Liver (tissue), 9 donors: ENCODE data around the gene HORMAD2. TPM values are rescaled to one million over a fixed set of nuclear protein-coding genes. Genes with fewer than 3 reads are reported as not detected.

Source experiments
- DNase-seq: peaks from one replicate; pipeline ENCODE4 v3.0.0-alpha.2; 2017; ENCODE audit warnings: low spot score
- H3K27ac ChIP-seq, 2 donors: one replicate each; pipeline ENCODE4 v1.7.0; 2013; ENCODE audit warnings: inconsistent platforms in 2 of 2, low read length in 2 of 2, control low read depth in 1 of 2, low read depth in 1 of 2, mild to moderate bottlenecking in 1 of 2
- H3K27me3 ChIP-seq, 4 donors: one replicate each; pipeline versions ENCODE4 v1.6.1 to v1.7.0; 2013; ENCODE audit warnings: low read length in 3 of 4, inconsistent platforms in 1 of 4, mild to moderate bottlenecking in 1 of 4, moderate library complexity in 1 of 4; ENCODE audit not compliant: control insufficient read depth in 4 of 4, insufficient read depth in 4 of 4
- H3K36me3 ChIP-seq, 4 donors: one replicate each; pipeline versions ENCODE4 v1.6.1 to v1.7.0; 2013; ENCODE audit warnings: low read length in 3 of 4, mild to moderate bottlenecking in 3 of 4, low read depth in 1 of 4, moderate library complexity in 1 of 4; ENCODE audit not compliant: control insufficient read depth in 4 of 4, insufficient read depth in 3 of 4
- H3K4me1 ChIP-seq, 4 donors: one replicate each; pipeline versions ENCODE4 v1.6.1 to v1.7.0; 2013; ENCODE audit warnings: low read length in 3 of 4, mild to moderate bottlenecking in 3 of 4, moderate library complexity in 1 of 4; ENCODE audit not compliant: control insufficient read depth in 4 of 4, insufficient read depth in 4 of 4
- H3K4me3 ChIP-seq, 3 donors: one replicate each; pipeline versions ENCODE4 v1.6.1 to v1.7.0; 2013; ENCODE audit warnings: low read length in 3 of 3, control low read depth in 1 of 3, low read depth in 1 of 3, mild to moderate bottlenecking in 1 of 3
- H3K9ac ChIP-seq, 2 donors: one replicate each; pipeline ENCODE4 v1.7.0; 2013; ENCODE audit warnings: low read length in 2 of 2, mild to moderate bottlenecking in 2 of 2, moderate library complexity in 2 of 2, control low read depth in 1 of 2, low read depth in 1 of 2
- H3K9me3 ChIP-seq, 4 donors: one replicate each; pipeline versions ENCODE4 v1.6.1 to v1.7.0; 2013; ENCODE audit warnings: low read length in 3 of 4; ENCODE audit not compliant: control insufficient read depth in 4 of 4
- EGR1 ChIP-seq, 2 donors: IDR thresholded peaks; 2 replicates each; pipeline ENCODE4 v1.6.1; 2016 to 2018; ENCODE audit warnings: antibody characterized with exemption in 2 of 2, low read depth in 2 of 2
- FOXA1 ChIP-seq: IDR thresholded peaks from 2 replicates; pipeline ENCODE4 v1.6.1; 2016; ENCODE audit warnings: antibody characterized with exemption
- FOXA2 ChIP-seq: IDR thresholded peaks from 2 replicates; pipeline ENCODE4 v1.6.1; 2016; ENCODE audit warnings: antibody characterized with exemption
- GABPA ChIP-seq, 2 donors: IDR thresholded peaks in 1 of 2; conservative IDR thresholded peaks in 1 of 2; 2 replicates each; pipeline ENCODE4 v1.6.1; 2016; ENCODE audit warnings: antibody characterized with exemption in 2 of 2, mild to moderate bottlenecking in 1 of 2, moderate library complexity in 1 of 2
- HNF4A ChIP-seq, 2 donors: conservative IDR thresholded peaks; 2 replicates each; pipeline ENCODE4 v1.6.1; 2016; ENCODE audit warnings: antibody characterized with exemption in 2 of 2, mild to moderate bottlenecking in 2 of 2
- HNF4G ChIP-seq: IDR thresholded peaks from 2 replicates; pipeline ENCODE4 v1.6.1; 2016; ENCODE audit warnings: antibody characterized with exemption
- JUND ChIP-seq, 2 donors: IDR thresholded peaks; 2 replicates each; pipeline ENCODE4 v1.6.1; 2016; ENCODE audit warnings: antibody characterized with exemption in 2 of 2
- NR2F2 ChIP-seq: IDR thresholded peaks from 2 replicates; pipeline ENCODE4 v1.6.1; 2016; ENCODE audit warnings: antibody characterized with exemption
- RAD21 ChIP-seq, 2 donors: IDR thresholded peaks; 2 replicates each; pipeline ENCODE4 v1.6.1; 2016; ENCODE audit warnings: antibody characterized with exemption in 2 of 2, mild to moderate bottlenecking in 2 of 2
- RXRA ChIP-seq, 2 donors: IDR thresholded peaks; 2 replicates each; pipeline ENCODE4 v1.6.1; 2017 to 2018; ENCODE audit warnings: antibody characterized with exemption in 2 of 2, mild to moderate bottlenecking in 1 of 2
- SP1 ChIP-seq: IDR thresholded peaks from 2 replicates; pipeline ENCODE4 v1.6.1; 2018; ENCODE audit warnings: antibody characterized with exemption, mild to moderate bottlenecking
- TAF1 ChIP-seq: conservative IDR thresholded peaks from 2 replicates; pipeline ENCODE4 v1.6.1; 2016; ENCODE audit warnings: antibody characterized with exemption, mild to moderate bottlenecking
- YY1 ChIP-seq: IDR thresholded peaks from 2 replicates; pipeline ENCODE4 v1.6.1; 2016; ENCODE audit warnings: antibody characterized with exemption, mild to moderate bottlenecking
- polyA plus RNA-seq, 2 donors: library from polyadenylated mRNA; stranded (reverse) in 1 of 2; unstranded in 1 of 2; fragments of 200-250 nt in 1 of 2; fragments of >200 nt in 1 of 2; fragmentation: Nextera tagmentation in 1 of 2; extraction: Ambion mirVana in 1 of 2; gene quantifications; one replicate each; pipeline versions ENCODE4 v1.2.1 to v1.2.3, GENCODE V29; 2013 to 2015
- total RNA-seq, 2 donors: library from RNA; depleted of rRNA; stranded (reverse); fragments of >200 nt; gene quantifications; one replicate each; pipeline ENCODE4 v1.2.3, GENCODE V29; 2014
- TF ChIP-seq, protein P1 (sequence below): fragments of 150-350 bp; IDR thresholded peaks from 2 replicates; pipeline ENCODE4 v1.5.1; 2017; ENCODE audit warnings: improper control_type of control experiment, low read depth, low read length; ENCODE audit not compliant: missing input control
- TF ChIP-seq, protein P2 (sequence below): IDR thresholded peaks from 2 replicates; pipeline ENCODE4 v1.6.1; 2016; ENCODE audit warnings: antibody characterized with exemption, mild to moderate bottlenecking
- TF ChIP-seq, protein P3 (sequence below): IDR thresholded peaks from 2 replicates; pipeline ENCODE4 v1.6.1; 2016; ENCODE audit warnings: antibody characterized with exemption
- TF ChIP-seq, protein P4 (sequence below): IDR thresholded peaks from 2 replicates; pipeline ENCODE4 v1.6.1; 2016; ENCODE audit warnings: antibody characterized with exemption
- TF ChIP-seq, protein P5 (sequence below): IDR thresholded peaks from 2 replicates; pipeline ENCODE4 v1.6.1; 2016; ENCODE audit warnings: antibody characterized with exemption
- donor health status: healthy.
- donor health status: healthy.
- donor health status: healthy.
- donor health status: healthy.
- donor health status: healthy.

HORMAD2 gene
- total and polyA plus RNA-seq, 4 donors, result 0.44 to 2.8 (median 0.47) TPM; not detected in 1

- DNase-seq, result no peak
- Histone ChIP-seq H3K27ac (no peak overlapping the region), H3K9ac (no peak overlapping the region), H3K27me3 (no peaks in the 10 kb centered on the region), H3K4me3 (no peak overlapping the region), H3K36me3 (no peaks in the 10 kb centered on the region), H3K4me1 (no peaks in the 10 kb centered on the region), H3K9me3 (no peaks in the 10 kb centered on the region)
- TF ChIP-seq HNF4G (no peak), TAF1 (no peak), FOXA2 (no peak), EGR1 (IDR thresholded peaks at IDR 0.05; ENCODE audit: low read depth in 2 of 2) (no peak), GABPA (IDR thresholded peaks at IDR 0.05 in 1 of 2, conservative IDR thresholded peaks at IDR 0.05 in 1 of 2) (no peak), FOXA1 (no peak), NR2F2 (no peak), HNF4A (conservative IDR thresholded peaks at IDR 0.05) (no peak), YY1 (no peak), RAD21 (IDR thresholded peaks at IDR 0.05) (no peak), RXRA (IDR thresholded peaks at IDR 0.05) (no peak), JUND (IDR thresholded peaks at IDR 0.05) (no peak), SP1 (no peak)
- TF ChIP-seq, protein P1, sequence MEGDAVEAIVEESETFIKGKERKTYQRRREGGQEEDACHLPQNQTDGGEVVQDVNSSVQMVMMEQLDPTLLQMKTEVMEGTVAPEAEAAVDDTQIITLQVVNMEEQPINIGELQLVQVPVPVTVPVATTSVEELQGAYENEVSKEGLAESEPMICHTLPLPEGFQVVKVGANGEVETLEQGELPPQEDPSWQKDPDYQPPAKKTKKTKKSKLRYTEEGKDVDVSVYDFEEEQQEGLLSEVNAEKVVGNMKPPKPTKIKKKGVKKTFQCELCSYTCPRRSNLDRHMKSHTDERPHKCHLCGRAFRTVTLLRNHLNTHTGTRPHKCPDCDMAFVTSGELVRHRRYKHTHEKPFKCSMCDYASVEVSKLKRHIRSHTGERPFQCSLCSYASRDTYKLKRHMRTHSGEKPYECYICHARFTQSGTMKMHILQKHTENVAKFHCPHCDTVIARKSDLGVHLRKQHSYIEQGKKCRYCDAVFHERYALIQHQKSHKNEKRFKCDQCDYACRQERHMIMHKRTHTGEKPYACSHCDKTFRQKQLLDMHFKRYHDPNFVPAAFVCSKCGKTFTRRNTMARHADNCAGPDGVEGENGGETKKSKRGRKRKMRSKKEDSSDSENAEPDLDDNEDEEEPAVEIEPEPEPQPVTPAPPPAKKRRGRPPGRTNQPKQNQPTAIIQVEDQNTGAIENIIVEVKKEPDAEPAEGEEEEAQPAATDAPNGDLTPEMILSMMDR, result no peak
- TF ChIP-seq, protein P2, sequence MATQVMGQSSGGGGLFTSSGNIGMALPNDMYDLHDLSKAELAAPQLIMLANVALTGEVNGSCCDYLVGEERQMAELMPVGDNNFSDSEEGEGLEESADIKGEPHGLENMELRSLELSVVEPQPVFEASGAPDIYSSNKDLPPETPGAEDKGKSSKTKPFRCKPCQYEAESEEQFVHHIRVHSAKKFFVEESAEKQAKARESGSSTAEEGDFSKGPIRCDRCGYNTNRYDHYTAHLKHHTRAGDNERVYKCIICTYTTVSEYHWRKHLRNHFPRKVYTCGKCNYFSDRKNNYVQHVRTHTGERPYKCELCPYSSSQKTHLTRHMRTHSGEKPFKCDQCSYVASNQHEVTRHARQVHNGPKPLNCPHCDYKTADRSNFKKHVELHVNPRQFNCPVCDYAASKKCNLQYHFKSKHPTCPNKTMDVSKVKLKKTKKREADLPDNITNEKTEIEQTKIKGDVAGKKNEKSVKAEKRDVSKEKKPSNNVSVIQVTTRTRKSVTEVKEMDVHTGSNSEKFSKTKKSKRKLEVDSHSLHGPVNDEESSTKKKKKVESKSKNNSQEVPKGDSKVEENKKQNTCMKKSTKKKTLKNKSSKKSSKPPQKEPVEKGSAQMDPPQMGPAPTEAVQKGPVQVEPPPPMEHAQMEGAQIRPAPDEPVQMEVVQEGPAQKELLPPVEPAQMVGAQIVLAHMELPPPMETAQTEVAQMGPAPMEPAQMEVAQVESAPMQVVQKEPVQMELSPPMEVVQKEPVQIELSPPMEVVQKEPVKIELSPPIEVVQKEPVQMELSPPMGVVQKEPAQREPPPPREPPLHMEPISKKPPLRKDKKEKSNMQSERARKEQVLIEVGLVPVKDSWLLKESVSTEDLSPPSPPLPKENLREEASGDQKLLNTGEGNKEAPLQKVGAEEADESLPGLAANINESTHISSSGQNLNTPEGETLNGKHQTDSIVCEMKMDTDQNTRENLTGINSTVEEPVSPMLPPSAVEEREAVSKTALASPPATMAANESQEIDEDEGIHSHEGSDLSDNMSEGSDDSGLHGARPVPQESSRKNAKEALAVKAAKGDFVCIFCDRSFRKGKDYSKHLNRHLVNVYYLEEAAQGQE, result no peak
- TF ChIP-seq, protein P3, sequence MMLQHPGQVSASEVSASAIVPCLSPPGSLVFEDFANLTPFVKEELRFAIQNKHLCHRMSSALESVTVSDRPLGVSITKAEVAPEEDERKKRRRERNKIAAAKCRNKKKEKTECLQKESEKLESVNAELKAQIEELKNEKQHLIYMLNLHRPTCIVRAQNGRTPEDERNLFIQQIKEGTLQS, result no peak
- TF ChIP-seq, protein P4, sequence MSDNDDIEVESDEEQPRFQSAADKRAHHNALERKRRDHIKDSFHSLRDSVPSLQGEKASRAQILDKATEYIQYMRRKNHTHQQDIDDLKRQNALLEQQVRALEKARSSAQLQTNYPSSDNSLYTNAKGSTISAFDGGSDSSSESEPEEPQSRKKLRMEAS, result no peak
- TF ChIP-seq, protein P5, sequence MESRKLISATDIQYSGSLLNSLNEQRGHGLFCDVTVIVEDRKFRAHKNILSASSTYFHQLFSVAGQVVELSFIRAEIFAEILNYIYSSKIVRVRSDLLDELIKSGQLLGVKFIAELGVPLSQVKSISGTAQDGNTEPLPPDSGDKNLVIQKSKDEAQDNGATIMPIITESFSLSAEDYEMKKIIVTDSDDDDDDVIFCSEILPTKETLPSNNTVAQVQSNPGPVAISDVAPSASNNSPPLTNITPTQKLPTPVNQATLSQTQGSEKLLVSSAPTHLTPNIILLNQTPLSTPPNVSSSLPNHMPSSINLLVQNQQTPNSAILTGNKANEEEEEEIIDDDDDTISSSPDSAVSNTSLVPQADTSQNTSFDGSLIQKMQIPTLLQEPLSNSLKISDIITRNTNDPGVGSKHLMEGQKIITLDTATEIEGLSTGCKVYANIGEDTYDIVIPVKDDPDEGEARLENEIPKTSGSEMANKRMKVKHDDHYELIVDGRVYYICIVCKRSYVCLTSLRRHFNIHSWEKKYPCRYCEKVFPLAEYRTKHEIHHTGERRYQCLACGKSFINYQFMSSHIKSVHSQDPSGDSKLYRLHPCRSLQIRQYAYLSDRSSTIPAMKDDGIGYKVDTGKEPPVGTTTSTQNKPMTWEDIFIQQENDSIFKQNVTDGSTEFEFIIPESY, result no peak
Observed at GRCh38 chr22:30105483-30105882, 25.2 kb downstream of the HORMAD2 start.
